ENCODE measurements around the gene OR2Z1.

The OR2Z1 gene

GRCh38 chr19:8738377-8738776, 16.9 kb downstream of the OR2Z1 start:
- TF ChIP-seq ZBTB7A (IDR thresholded peaks at IDR 0.05; ENCODE audit: low read depth) (no peak), RAD21 (IDR thresholded peaks at IDR 0.05; ENCODE audit: low read depth) (no peak), EP300 (IDR thresholded peaks at IDR 0.05; ENCODE audit: borderline replicate concordance) (no peak), TEAD4 (IDR thresholded peaks at IDR 0.05) (no peak), YY1 (IDR thresholded peaks at IDR 0.05; ENCODE audit: low read depth) (no peak)
- TF ChIP-seq, protein P1, sequence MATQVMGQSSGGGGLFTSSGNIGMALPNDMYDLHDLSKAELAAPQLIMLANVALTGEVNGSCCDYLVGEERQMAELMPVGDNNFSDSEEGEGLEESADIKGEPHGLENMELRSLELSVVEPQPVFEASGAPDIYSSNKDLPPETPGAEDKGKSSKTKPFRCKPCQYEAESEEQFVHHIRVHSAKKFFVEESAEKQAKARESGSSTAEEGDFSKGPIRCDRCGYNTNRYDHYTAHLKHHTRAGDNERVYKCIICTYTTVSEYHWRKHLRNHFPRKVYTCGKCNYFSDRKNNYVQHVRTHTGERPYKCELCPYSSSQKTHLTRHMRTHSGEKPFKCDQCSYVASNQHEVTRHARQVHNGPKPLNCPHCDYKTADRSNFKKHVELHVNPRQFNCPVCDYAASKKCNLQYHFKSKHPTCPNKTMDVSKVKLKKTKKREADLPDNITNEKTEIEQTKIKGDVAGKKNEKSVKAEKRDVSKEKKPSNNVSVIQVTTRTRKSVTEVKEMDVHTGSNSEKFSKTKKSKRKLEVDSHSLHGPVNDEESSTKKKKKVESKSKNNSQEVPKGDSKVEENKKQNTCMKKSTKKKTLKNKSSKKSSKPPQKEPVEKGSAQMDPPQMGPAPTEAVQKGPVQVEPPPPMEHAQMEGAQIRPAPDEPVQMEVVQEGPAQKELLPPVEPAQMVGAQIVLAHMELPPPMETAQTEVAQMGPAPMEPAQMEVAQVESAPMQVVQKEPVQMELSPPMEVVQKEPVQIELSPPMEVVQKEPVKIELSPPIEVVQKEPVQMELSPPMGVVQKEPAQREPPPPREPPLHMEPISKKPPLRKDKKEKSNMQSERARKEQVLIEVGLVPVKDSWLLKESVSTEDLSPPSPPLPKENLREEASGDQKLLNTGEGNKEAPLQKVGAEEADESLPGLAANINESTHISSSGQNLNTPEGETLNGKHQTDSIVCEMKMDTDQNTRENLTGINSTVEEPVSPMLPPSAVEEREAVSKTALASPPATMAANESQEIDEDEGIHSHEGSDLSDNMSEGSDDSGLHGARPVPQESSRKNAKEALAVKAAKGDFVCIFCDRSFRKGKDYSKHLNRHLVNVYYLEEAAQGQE (IDR thresholded peaks at IDR 0.05; ENCODE audit: low read depth): no peak
- TF ChIP-seq, protein P2, sequence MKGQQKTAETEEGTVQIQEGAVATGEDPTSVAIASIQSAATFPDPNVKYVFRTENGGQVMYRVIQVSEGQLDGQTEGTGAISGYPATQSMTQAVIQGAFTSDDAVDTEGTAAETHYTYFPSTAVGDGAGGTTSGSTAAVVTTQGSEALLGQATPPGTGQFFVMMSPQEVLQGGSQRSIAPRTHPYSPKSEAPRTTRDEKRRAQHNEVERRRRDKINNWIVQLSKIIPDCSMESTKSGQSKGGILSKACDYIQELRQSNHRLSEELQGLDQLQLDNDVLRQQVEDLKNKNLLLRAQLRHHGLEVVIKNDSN (IDR thresholded peaks at IDR 0.05): no peak
